Measurements from ENCODE around the gene REXO4. TPM values are rescaled to one million over a fixed set of nuclear protein-coding genes. Genes with fewer than 3 reads are reported as not detected.

Gene REXO4
- polyA plus RNA-seq, 1 experiment = 24.0 TPM

- Histone ChIP-seq H3K4me3 (ENCODE audit: low read depth, low read length) (no peak overlapping the region), H3K27me3 (ENCODE audit: control insufficient read depth, insufficient read depth, low read length) (no peaks in the 10 kb centered on the region), H3K36me3 (ENCODE audit: control insufficient read depth, insufficient read depth, low read length) (peaks cover 1% of the 10 kb centered on the region; the same call in 1 of the 2 replicates)
- ChIA-PET POLR2A (no interaction called here), CTCF (no interaction called here)
- no peak for DNase-seq (ENCODE audit: low read depth)
- TF ChIP-seq, protein P1, sequence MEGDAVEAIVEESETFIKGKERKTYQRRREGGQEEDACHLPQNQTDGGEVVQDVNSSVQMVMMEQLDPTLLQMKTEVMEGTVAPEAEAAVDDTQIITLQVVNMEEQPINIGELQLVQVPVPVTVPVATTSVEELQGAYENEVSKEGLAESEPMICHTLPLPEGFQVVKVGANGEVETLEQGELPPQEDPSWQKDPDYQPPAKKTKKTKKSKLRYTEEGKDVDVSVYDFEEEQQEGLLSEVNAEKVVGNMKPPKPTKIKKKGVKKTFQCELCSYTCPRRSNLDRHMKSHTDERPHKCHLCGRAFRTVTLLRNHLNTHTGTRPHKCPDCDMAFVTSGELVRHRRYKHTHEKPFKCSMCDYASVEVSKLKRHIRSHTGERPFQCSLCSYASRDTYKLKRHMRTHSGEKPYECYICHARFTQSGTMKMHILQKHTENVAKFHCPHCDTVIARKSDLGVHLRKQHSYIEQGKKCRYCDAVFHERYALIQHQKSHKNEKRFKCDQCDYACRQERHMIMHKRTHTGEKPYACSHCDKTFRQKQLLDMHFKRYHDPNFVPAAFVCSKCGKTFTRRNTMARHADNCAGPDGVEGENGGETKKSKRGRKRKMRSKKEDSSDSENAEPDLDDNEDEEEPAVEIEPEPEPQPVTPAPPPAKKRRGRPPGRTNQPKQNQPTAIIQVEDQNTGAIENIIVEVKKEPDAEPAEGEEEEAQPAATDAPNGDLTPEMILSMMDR (IDR thresholded peaks at IDR 0.05; ENCODE audit: insufficient read depth, low read depth, low read length) = no peak
These were observed 46.2 kb upstream of the REXO4 start for GRCh38 chr9:133463864-133464615.

GRCh38 chr9:133463234-133463863 is 45.5 kb upstream of the REXO4 start:
- DNase-seq (ENCODE audit: low read depth) = no peak
- H3K36me3 ChIP-seq (ENCODE audit: control insufficient read depth, insufficient read depth, low read length) = 0 out of 2 replicates have a peak, but pooled peaks cover 1% of the 10 kb centered on the region
- TF ChIP-seq, protein P1 (IDR thresholded peaks at IDR 0.05; ENCODE audit: insufficient read depth, low read depth, low read length) = no peak
- CTCF ChIA-PET = no interaction called here
- H3K4me3 ChIP-seq (ENCODE audit: low read depth, low read length) = no peak overlapping the region
- POLR2A ChIA-PET = no interaction called here
- H3K27me3 ChIP-seq (ENCODE audit: control insufficient read depth, insufficient read depth, low read length) = no peaks in the 10 kb centered on the region

- DNase-seq (ENCODE audit: low read depth) = no peak
- ChIA-PET POLR2A (no interaction called here), CTCF (no interaction called here)
- Histone ChIP-seq H3K36me3 (ENCODE audit: control insufficient read depth, insufficient read depth, low read length) (0 out of 2 replicates have a peak, but pooled peaks cover 1% of the 10 kb centered on the region), H3K27me3 (ENCODE audit: control insufficient read depth, insufficient read depth, low read length) (no peaks in the 10 kb centered on the region), H3K4me3 (ENCODE audit: low read depth, low read length) (no peak overlapping the region)
- TF ChIP-seq, protein P1 (IDR thresholded peaks at IDR 0.05; ENCODE audit: insufficient read depth, low read depth, low read length) = no peak
These were observed 44.2 kb upstream of the REXO4 start for GRCh38 chr9:133461975-133462374.

DNA sequence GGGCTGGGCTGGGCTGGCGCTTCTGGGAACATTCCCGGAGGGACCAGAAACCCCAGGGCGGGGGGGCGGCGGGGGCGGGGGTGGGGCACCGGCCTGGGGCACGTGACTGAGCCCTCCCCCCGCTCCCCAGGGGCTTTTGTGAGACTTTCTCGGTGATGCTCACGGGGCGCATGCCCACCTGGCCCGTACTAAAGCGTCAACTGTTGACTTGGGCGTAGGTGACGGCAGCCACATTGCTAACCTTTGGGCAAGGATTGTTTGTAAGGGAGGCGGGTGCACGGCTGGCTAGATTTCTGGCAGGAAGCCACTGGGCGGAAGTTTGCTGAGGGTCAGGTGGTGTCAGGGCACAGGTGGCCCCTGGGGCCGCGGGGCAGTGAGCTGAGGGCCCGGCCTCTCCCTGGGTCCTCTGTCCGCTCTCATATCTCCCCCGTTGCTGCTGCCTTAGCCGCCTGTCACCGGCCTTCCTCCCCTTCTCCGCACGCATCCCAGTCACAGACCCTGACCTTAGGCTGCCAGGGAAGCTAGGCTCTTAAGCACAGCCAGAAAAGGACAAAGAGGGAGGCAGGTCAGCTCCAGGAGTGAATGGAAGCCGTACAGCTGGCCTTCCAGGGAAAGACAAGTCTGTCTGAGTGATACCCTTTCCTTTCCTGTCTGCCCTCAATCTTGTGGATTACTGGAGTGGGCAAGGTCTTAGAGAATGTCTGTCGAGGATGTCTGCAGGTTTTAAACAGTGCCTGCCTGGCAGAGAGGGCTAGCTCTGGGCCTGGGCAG is 42.8 kb upstream of the REXO4 start:
- H3K27me3 ChIP-seq (ENCODE audit: control insufficient read depth, insufficient read depth, low read length) = no peaks in the 10 kb centered on the region
- 0 out of 2 replicates have a peak, but pooled peaks cover 1% of the 10 kb centered on the region for H3K36me3 ChIP-seq (ENCODE audit: control insufficient read depth, insufficient read depth, low read length)
- peak overlapping the region; percentile 47 for H3K4me3 ChIP-seq (ENCODE audit: low read depth, low read length)
- POLR2A ChIA-PET = interaction anchor here (0.6 kb wide), 1 partner anchor 254 kb away, joined by 4 read pairs; no protein-coding TSS in a partner anchor
- DNase-seq (ENCODE audit: low read depth) = no peak
- CTCF ChIA-PET = interaction anchor here (0.8 to 1.3 kb wide), 2 partner anchors 26 to 126 kb away, joined by 3 read pairs; no protein-coding TSS in a partner anchor
- TF ChIP-seq, protein P1 (IDR thresholded peaks at IDR 0.05; ENCODE audit: insufficient read depth, low read depth, low read length) = no peak
